Vagina (tissue), 2 donors: Measurements from ENCODE around the gene CLDN18. TPM values are rescaled to one million over a fixed set of nuclear protein-coding genes. Genes with fewer than 3 reads are reported as not detected.

Experiments used
- DNase-seq, 2 donors: peaks; one replicate each; pipeline ENCODE4 v3.0.0-alpha.2; 2017; ENCODE audit errors: extremely low spot score in 2 of 2
- H3K27ac ChIP-seq: fragments of 200-600 bp; sonication (generic); one replicate; pipeline ENCODE4 v1.5.1; 2019
- H3K27me3 ChIP-seq: fragments of 200-600 bp; sonication (generic); one replicate; pipeline ENCODE4 v1.5.1; 2019
- H3K36me3 ChIP-seq, 2 donors: fragments of 200-600 bp; sonication (generic); one replicate each; pipeline ENCODE4 v1.5.1; 2017 to 2019
- H3K4me1 ChIP-seq: fragments of 200-600 bp; sonication (generic); one replicate; pipeline ENCODE4 v1.5.1; 2019
- H3K4me3 ChIP-seq, 2 donors: fragments of 200-600 bp; sonication (generic); 1 replicate in 1 of 2; 2 replicates in 1 of 2; pipeline ENCODE4 v1.5.1; 2016 to 2019
- H3K9me3 ChIP-seq: fragments of 200-600 bp; sonication (generic); one replicate; pipeline ENCODE4 v1.5.1; 2019
- CTCF ChIP-seq, 3 experiments: fragments of 450-650 bp in 2 of 3; fragments of 200-600 bp in 1 of 3; sonication (generic) in 1 of 3; IDR thresholded peaks; one replicate each; pipeline ENCODE4 v1.5.1; 2017 to 2019; ENCODE audit warnings: antibody characterized with exemption in 3 of 3, mild to moderate bottlenecking in 2 of 3, moderate library complexity in 2 of 3
- POLR2A ChIP-seq, 2 donors: fragments of 450-650 bp; IDR thresholded peaks; one replicate each; pipeline ENCODE4 v1.6.1; 2017; ENCODE audit warnings: antibody characterized with exemption in 2 of 2, mild to moderate bottlenecking in 2 of 2, moderate library complexity in 2 of 2
- POLR2AphosphoS5 ChIP-seq, 2 donors: sonication (generic); formaldehyde crosslinking; IDR thresholded peaks; one replicate each; pipeline ENCODE4 v1.9.0; 2017; ENCODE audit warnings: antibody characterized with exemption in 2 of 2, mild to moderate bottlenecking in 2 of 2, low read depth in 1 of 2; ENCODE audit not compliant: insufficient read depth in 1 of 2
- intact Hi-C: fragments of 100-400 bp; cut with DNase I; formaldehyde crosslinking; loops from one replicate; pipeline ENCODE4 v1.15.1; 2023
- total RNA-seq: library from RNA; depleted of rRNA; stranded (reverse); fragments of >200 nt; gene quantifications from one replicate; pipeline ENCODE4 v1.2.3, GENCODE V29; 2016

CLDN18 gene
- total RNA-seq, 1 donor from 2014 or later = not detected

GRCh38 chr3:138038725-138039462 is 28.9 kb downstream of the CLDN18 start:
- DNase-seq = no peak
- Histone ChIP-seq H3K4me3 (no peak overlapping the region), H3K27ac (no peak overlapping the region), H3K36me3 (no peaks in the 10 kb centered on the region), H3K27me3 (no peaks in the 10 kb centered on the region), H3K9me3 (no peaks in the 10 kb centered on the region), H3K4me1 (no peaks in the 10 kb centered on the region)
- intact Hi-C loops = no loop called here
- TF ChIP-seq CTCF (IDR thresholded peaks at IDR 0.05) = no peak
- TF ChIP-seq POLR2A (IDR thresholded peaks at IDR 0.05) = no peak
- no peak for TF ChIP-seq POLR2AphosphoS5 (IDR thresholded peaks at IDR 0.05; ENCODE audit: insufficient read depth in 1 of 2, low read depth in 1 of 2)

- H3K27me3 ChIP-seq = no peaks in the 10 kb centered on the region
- no peak for TF ChIP-seq POLR2AphosphoS5 (IDR thresholded peaks at IDR 0.05; ENCODE audit: insufficient read depth in 1 of 2, low read depth in 1 of 2)
- H3K4me1 ChIP-seq = no peaks in the 10 kb centered on the region
- no peaks in the 10 kb centered on the region for H3K36me3 ChIP-seq
- no peak overlapping the region for H3K4me3 ChIP-seq
- intact Hi-C loops = no loop called here
- H3K9me3 ChIP-seq = no peaks in the 10 kb centered on the region
- no peak overlapping the region for H3K27ac ChIP-seq
- DNase-seq = no peak
Measured at GRCh38 chr3:138042043-138042442, 32.1 kb downstream of the CLDN18 start.

GRCh38 chr3:138043266-138044029 is 33.5 kb downstream of the CLDN18 start:
- TF ChIP-seq CTCF (IDR thresholded peaks at IDR 0.05) = no peak
- TF ChIP-seq POLR2A (IDR thresholded peaks at IDR 0.05) = no peak
- no peak for TF ChIP-seq POLR2AphosphoS5 (IDR thresholded peaks at IDR 0.05; ENCODE audit: insufficient read depth in 1 of 2, low read depth in 1 of 2)
- Histone ChIP-seq H3K4me3 (no peak overlapping the region), H3K36me3 (no peaks in the 10 kb centered on the region), H3K27ac (no peak overlapping the region), H3K4me1 (no peaks in the 10 kb centered on the region), H3K9me3 (no peaks in the 10 kb centered on the region), H3K27me3 (no peaks in the 10 kb centered on the region)
- intact Hi-C loops = no loop called here
- DNase-seq = no peak

- intact Hi-C loops = no loop called here
- no peak for TF ChIP-seq CTCF (IDR thresholded peaks at IDR 0.05)
- TF ChIP-seq POLR2A (IDR thresholded peaks at IDR 0.05) = no peak
- no peak for TF ChIP-seq POLR2AphosphoS5 (IDR thresholded peaks at IDR 0.05; ENCODE audit: insufficient read depth in 1 of 2, low read depth in 1 of 2)
- no peak for DNase-seq
- H3K4me1 ChIP-seq = no peaks in the 10 kb centered on the region
- no peak overlapping the region for H3K27ac ChIP-seq
- H3K27me3 ChIP-seq = no peaks in the 10 kb centered on the region
- H3K36me3 ChIP-seq = no peaks in the 10 kb centered on the region
- H3K9me3 ChIP-seq = no peaks in the 10 kb centered on the region
- no peak overlapping the region for H3K4me3 ChIP-seq
Measured at GRCh38 chr3:138046085-138046484, 36.1 kb downstream of the CLDN18 start.

- Histone ChIP-seq H3K36me3 (no peaks in the 10 kb centered on the region), H3K4me1 (no peaks in the 10 kb centered on the region), H3K27me3 (no peaks in the 10 kb centered on the region), H3K4me3 (no peak overlapping the region), H3K9me3 (no peaks in the 10 kb centered on the region), H3K27ac (no peak overlapping the region)
- TF ChIP-seq POLR2AphosphoS5 (IDR thresholded peaks at IDR 0.05; ENCODE audit: insufficient read depth in 1 of 2, low read depth in 1 of 2) (no peak), CTCF (IDR thresholded peaks at IDR 0.05) (no peak), POLR2A (IDR thresholded peaks at IDR 0.05) (no peak)
- no peak for DNase-seq
- intact Hi-C loops = no loop called here
Measured at GRCh38 chr3:138046955-138047354, 37.0 kb downstream of the CLDN18 start.
